Hepatocyte (in vitro differentiated cells): ENCODE results near the gene TSPAN3. TPM values are rescaled to one million over a fixed set of nuclear protein-coding genes. Genes with fewer than 3 reads are reported as not detected.

Source experiments
- DNase-seq: peaks from one replicate; pipeline ENCODE4 v3.0.0-alpha.2; 2016; ENCODE audit warnings: low spot score
- H2AFZ ChIP-seq: fragments of 200-600 bp; sonication (generic); 2 replicates; pipeline ENCODE4 v1.6.0; 2016; ENCODE audit warnings: antibody characterized with exemption, mild to moderate bottlenecking
- H3K27ac ChIP-seq: fragments of 200-600 bp; sonication (generic); 2 replicates; pipeline ENCODE4 v1.5.1; 2016; ENCODE audit warnings: mild to moderate bottlenecking
- H3K27me3 ChIP-seq: fragments of 200-600 bp; sonication (generic); 2 replicates; pipeline ENCODE4 v1.6.1; 2016
- H3K36me3 ChIP-seq: fragments of 200-600 bp; sonication (generic); replicated peaks from 2 replicates; pipeline ENCODE4 v1.5.1; 2016; ENCODE audit warnings: low read depth; ENCODE audit not compliant: insufficient read depth
- H3K4me1 ChIP-seq: fragments of 200-600 bp; sonication (generic); 2 replicates; pipeline ENCODE4 v1.5.1; 2016; ENCODE audit warnings: mild to moderate bottlenecking, moderate library complexity; ENCODE audit not compliant: insufficient read depth
- H3K4me2 ChIP-seq: fragments of 200-600 bp; sonication (generic); 2 replicates; pipeline ENCODE4 v1.6.0; 2016
- H3K4me3 ChIP-seq: fragments of 200-600 bp; sonication (generic); 2 replicates; pipeline ENCODE4 v1.5.1; 2016; ENCODE audit warnings: mild to moderate bottlenecking
- H3K79me2 ChIP-seq: fragments of 200-600 bp; sonication (generic); 2 replicates; pipeline ENCODE4 v1.6.0; 2017; ENCODE audit warnings: mild to moderate bottlenecking
- H3K9me2 ChIP-seq: fragments of 200-600 bp; sonication (generic); replicated peaks from 2 replicates; pipeline ENCODE4 v1.6.0; 2017; ENCODE audit warnings: mild to moderate bottlenecking; ENCODE audit not compliant: insufficient read depth
- H3K9me3 ChIP-seq: fragments of 200-600 bp; sonication (generic); 2 replicates; pipeline ENCODE4 v1.5.1; 2016; ENCODE audit warnings: low read depth, mild to moderate bottlenecking
- H4K20me1 ChIP-seq: fragments of 200-600 bp; sonication (generic); 2 replicates; pipeline ENCODE4 v1.6.0; 2016; ENCODE audit warnings: mild to moderate bottlenecking; ENCODE audit not compliant: insufficient read depth, poor library complexity, severe bottlenecking
- CTCF ChIP-seq: fragments of 200-600 bp; sonication (generic); IDR thresholded peaks from 2 replicates; pipeline ENCODE4 v1.5.1; 2016; ENCODE audit warnings: antibody characterized with exemption, mild to moderate bottlenecking; ENCODE audit not compliant: poor library complexity
- EZH2 ChIP-seq: fragments of 200-600 bp; sonication (generic); IDR thresholded peaks from 2 replicates; pipeline ENCODE4 v1.6.1; 2016; ENCODE audit warnings: antibody characterized with exemption, mild to moderate bottlenecking, borderline replicate concordance
- EZH2phosphoT487 ChIP-seq: fragments of 200-600 bp; sonication (generic); IDR thresholded peaks from one replicate; pipeline ENCODE4 v1.6.1; 2018; ENCODE audit warnings: antibody characterized with exemption, mild to moderate bottlenecking, low read depth, moderate library complexity; ENCODE audit not compliant: unreplicated experiment, severe bottlenecking
- WGBS: methylation state at CpG from one replicate; pipeline ENCODE4 v1.1.6; 2016; ENCODE audit warnings: low lambda C conversion rate; ENCODE audit errors: missing lambda C conversion rate; 5-methylcytosine and 5-hydroxymethylcytosine counted together
- polyA plus RNA-seq: library from polyadenylated mRNA; unstranded; fragments of >200 nt; fragmentation: Nextera tagmentation; extraction: Ambion mirVana; gene quantifications from 2 replicates; pipeline ENCODE4 v1.2.1, GENCODE V29; 2016
- total RNA-seq: library from RNA; depleted of rRNA; stranded (reverse); fragments of >200 nt; gene quantifications from 2 replicates; pipeline ENCODE4 v1.2.3, GENCODE V29; 2014

TSPAN3 gene
- total and polyA plus RNA-seq, 2 experiments from 2014 or later: 514 to 540 TPM

GRCh38 chr15:77001351-77001750 is 69.6 kb downstream of the TSPAN3 start:
- Histone ChIP-seq H4K20me1 (no peaks in the 10 kb centered on the region), H2AFZ (no peak overlapping the region), H3K4me3 (no peak overlapping the region), H3K36me3 (no peaks in the 10 kb centered on the region), H3K4me1 (no peaks in the 10 kb centered on the region), H3K9me3 (no peaks in the 10 kb centered on the region), H3K27me3 (no peaks in the 10 kb centered on the region), H3K79me2 (no peaks in the 10 kb centered on the region), H3K27ac (no peak overlapping the region), H3K9me2 (no peaks in the 10 kb centered on the region), H3K4me2 (no peak overlapping the region)
- DNase-seq: no peak
- 93% methylated on average over 4 of the region's 4 CpGs for WGBS
- TF ChIP-seq EZH2 (no peak), CTCF (no peak), EZH2phosphoT487 (no peak)

DNA sequence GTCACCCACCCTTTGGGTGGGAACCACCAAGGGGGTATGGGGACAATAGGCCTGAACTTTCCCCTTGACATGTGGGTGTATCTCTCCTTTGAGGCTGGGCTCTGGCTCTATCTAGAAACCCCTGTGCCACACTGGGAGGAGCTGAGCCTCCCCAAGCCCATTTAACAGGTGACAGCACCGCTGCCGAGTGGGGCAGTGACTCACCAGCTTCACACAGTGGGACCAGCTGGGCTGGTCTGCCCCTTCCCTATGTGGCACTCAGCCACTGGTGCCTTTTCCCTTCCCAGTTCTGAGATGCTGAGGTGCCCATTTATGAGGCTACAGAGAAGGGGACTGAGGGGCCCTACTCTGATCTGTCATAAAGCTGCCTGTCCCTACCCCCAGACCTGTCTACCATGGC is 70.9 kb downstream of the TSPAN3 start:
- H3K4me1 ChIP-seq: no peaks in the 10 kb centered on the region
- no peaks in the 10 kb centered on the region for H3K79me2 ChIP-seq
- no peaks in the 10 kb centered on the region for H4K20me1 ChIP-seq
- no peaks in the 10 kb centered on the region for H3K9me2 ChIP-seq
- no peak overlapping the region for H3K27ac ChIP-seq
- H3K9me3 ChIP-seq: no peaks in the 10 kb centered on the region
- no peak overlapping the region for H3K4me3 ChIP-seq
- no peaks in the 10 kb centered on the region for H3K27me3 ChIP-seq
- WGBS: 89% methylated on average over 2 of the region's 2 CpGs
- TF ChIP-seq EZH2phosphoT487 (no peak), CTCF (no peak), EZH2 (no peak)
- H3K4me2 ChIP-seq: no peak overlapping the region
- no peak for DNase-seq
- H2AFZ ChIP-seq: no peak overlapping the region
- no peaks in the 10 kb centered on the region for H3K36me3 ChIP-seq

DNA sequence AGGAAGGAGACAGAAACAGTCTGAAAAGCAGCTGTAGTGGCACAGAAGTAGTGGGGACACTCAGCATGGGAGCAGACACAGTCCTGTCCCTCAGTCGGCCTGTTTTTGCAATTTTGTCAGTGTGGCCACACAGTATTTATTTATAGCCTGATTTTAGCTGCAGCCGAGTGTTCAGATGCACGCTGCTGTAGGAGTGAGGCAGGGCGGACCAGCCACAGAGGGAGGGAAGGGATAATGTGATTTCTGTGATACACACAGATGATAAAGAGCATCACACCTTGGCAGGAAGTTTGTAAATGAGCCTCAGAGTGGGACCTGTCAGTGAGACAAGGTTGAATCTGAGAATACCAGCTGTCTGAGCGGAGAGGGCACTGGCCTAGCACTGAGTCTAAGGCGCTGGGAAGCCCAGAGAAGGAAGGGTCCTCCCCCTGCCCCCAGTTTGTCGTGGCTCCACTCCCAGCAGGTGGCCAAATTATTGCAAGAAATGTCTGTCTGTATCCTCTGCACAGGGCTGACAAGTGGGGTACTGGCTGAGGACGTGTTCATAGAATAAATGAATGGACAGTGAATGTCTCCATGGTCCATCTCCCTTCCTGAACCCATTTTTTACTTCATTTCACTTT is 72.1 kb downstream of the TSPAN3 start:
- H3K4me3 ChIP-seq: no peak overlapping the region
- no peaks in the 10 kb centered on the region for H3K79me2 ChIP-seq
- no peak for DNase-seq
- no peak overlapping the region for H2AFZ ChIP-seq
- H3K4me1 ChIP-seq: no peaks in the 10 kb centered on the region
- H3K36me3 ChIP-seq: no peaks in the 10 kb centered on the region
- H4K20me1 ChIP-seq: no peaks in the 10 kb centered on the region
- H3K27me3 ChIP-seq: no peaks in the 10 kb centered on the region
- H3K27ac ChIP-seq: no peak overlapping the region
- H3K9me3 ChIP-seq: no peaks in the 10 kb centered on the region
- H3K9me2 ChIP-seq: no peaks in the 10 kb centered on the region
- WGBS: 80% methylated on average over 8 of the region's 8 CpGs
- H3K4me2 ChIP-seq: no peak overlapping the region
- TF ChIP-seq EZH2phosphoT487 (no peak), CTCF (no peak), EZH2 (no peak)
